ENCODE results near the gene TADA2A. TPM values are rescaled to one million over a fixed set of nuclear protein-coding genes. Genes with fewer than 3 reads are reported as not detected.

TADA2A gene
- total RNA-seq, 2 donors from 2014 or later: 16.6 to 22.5 TPM

GRCh38 chr17:37413875-37414519, 7.3 kb downstream of the TADA2A start:
- TF ChIP-seq, protein P1, sequence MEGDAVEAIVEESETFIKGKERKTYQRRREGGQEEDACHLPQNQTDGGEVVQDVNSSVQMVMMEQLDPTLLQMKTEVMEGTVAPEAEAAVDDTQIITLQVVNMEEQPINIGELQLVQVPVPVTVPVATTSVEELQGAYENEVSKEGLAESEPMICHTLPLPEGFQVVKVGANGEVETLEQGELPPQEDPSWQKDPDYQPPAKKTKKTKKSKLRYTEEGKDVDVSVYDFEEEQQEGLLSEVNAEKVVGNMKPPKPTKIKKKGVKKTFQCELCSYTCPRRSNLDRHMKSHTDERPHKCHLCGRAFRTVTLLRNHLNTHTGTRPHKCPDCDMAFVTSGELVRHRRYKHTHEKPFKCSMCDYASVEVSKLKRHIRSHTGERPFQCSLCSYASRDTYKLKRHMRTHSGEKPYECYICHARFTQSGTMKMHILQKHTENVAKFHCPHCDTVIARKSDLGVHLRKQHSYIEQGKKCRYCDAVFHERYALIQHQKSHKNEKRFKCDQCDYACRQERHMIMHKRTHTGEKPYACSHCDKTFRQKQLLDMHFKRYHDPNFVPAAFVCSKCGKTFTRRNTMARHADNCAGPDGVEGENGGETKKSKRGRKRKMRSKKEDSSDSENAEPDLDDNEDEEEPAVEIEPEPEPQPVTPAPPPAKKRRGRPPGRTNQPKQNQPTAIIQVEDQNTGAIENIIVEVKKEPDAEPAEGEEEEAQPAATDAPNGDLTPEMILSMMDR (IDR thresholded peaks at IDR 0.05): no peak
- H3K4me3 ChIP-seq: no peak overlapping the region
- H3K27ac ChIP-seq: no peak overlapping the region
- intact Hi-C loops (cut with DNase I): no loop called here
- H3K9ac ChIP-seq (ENCODE audit: low read depth in 2 of 2, low read length in 2 of 2): no peak overlapping the region
- no peaks in the 10 kb centered on the region for H3K27me3 ChIP-seq
- no peaks in the 10 kb centered on the region for H3K9me3 ChIP-seq
- DNase-seq: no peak
- no peaks in the 10 kb centered on the region for H3K36me3 ChIP-seq
- no peaks in the 10 kb centered on the region for H3K4me1 ChIP-seq

DNA sequence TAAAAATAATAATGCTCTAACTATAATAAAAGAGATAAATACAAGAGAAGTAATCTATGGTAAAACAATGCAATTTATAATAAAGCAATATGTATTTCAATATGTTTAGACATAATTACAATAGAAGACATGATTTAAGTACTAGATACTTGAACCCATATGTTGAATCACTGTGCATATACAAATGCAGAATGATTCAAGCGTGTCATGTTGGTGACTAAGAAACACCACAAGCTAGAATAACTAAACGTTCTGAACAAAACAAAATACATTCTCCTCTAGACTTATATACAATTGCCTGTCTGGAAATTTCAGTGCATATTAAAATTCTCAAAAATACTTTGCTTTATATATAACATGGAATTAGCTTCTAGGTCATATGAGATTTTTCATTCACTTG, 11.2 kb downstream of the TADA2A start:
- no peak overlapping the region for H3K27ac ChIP-seq
- intact Hi-C loops (cut with DNase I): no loop called here
- H3K9me3 ChIP-seq: no peaks in the 10 kb centered on the region
- no peaks in the 10 kb centered on the region for H3K36me3 ChIP-seq
- TF ChIP-seq, protein P1 (IDR thresholded peaks at IDR 0.05): no peak
- H3K9ac ChIP-seq (ENCODE audit: low read depth in 2 of 2, low read length in 2 of 2): no peak overlapping the region
- no peak for DNase-seq
- no peaks in the 10 kb centered on the region for H3K4me1 ChIP-seq
- H3K27me3 ChIP-seq: no peaks in the 10 kb centered on the region
- no peak overlapping the region for H3K4me3 ChIP-seq

GRCh38 chr17:37422971-37423625, 16.4 kb downstream of the TADA2A start:
- H3K27me3 ChIP-seq: no peaks in the 10 kb centered on the region
- no peaks in the 10 kb centered on the region for H3K9me3 ChIP-seq
- TF ChIP-seq, protein P1 (IDR thresholded peaks at IDR 0.05): no peak
- peaks cover 5% of the 10 kb centered on the region for H3K36me3 ChIP-seq
- DNase-seq: no peak
- intact Hi-C loops (cut with DNase I): no loop called here
- H3K4me1 ChIP-seq: no peaks in the 10 kb centered on the region
- H3K27ac ChIP-seq: no peak overlapping the region
- H3K9ac ChIP-seq (ENCODE audit: low read depth in 2 of 2, low read length in 2 of 2): no peak overlapping the region
- H3K4me3 ChIP-seq: no peak overlapping the region

DNA sequence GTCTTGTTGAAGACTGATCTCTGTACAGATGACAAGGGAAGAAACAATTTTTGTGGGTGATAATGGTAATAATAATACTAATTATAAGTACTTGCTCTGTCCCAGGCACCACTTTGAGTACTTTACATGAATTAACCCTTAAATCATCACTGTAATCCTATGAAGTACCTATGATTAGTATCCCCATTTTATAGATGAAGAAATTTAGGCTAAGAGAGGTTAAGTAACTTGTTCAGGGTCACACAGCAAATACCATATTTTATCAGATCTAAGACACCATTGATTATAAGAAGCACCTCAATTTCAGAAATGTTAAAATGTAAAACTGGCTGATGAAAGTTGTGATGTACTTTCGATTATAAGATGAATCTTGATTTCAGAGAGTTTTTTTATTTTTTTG, 18.6 kb downstream of the TADA2A start:
- H3K4me1 ChIP-seq: no peaks in the 10 kb centered on the region
- TF ChIP-seq, protein P1 (IDR thresholded peaks at IDR 0.05): no peak
- no peaks in the 10 kb centered on the region for H3K9me3 ChIP-seq
- no peaks in the 10 kb centered on the region for H3K27me3 ChIP-seq
- H3K36me3 ChIP-seq: peaks cover 5% of the 10 kb centered on the region
- intact Hi-C loops (cut with DNase I): no loop called here
- no peak overlapping the region for H3K9ac ChIP-seq (ENCODE audit: low read depth in 2 of 2, low read length in 2 of 2)
- H3K27ac ChIP-seq: no peak overlapping the region
- H3K4me3 ChIP-seq: no peak overlapping the region
- no peak for DNase-seq

DNA sequence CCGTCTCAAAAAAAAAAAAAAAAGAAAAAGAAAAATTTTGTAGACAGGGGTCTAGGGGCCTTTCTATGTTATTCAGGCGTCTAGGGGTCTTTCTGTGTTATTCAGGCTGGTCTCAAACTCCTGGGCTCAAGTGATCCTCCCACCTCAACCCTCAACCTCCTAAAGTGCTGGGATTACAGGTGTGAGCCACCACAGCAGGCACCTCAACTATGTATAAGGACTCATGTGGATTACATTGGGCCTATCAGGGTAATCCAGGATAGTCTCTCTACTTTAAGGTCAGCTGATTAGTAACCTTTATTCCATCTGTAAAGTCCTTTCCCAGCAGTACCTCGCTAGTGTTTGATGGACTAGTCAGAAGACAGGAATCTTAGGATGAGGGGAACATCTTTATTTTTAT, 22.4 kb downstream of the TADA2A start:
- intact Hi-C loops (cut with DNase I): no loop called here
- Histone ChIP-seq H3K9me3 (no peaks in the 10 kb centered on the region), H3K4me3 (no peak overlapping the region), H3K27ac (no peak overlapping the region), H3K27me3 (no peaks in the 10 kb centered on the region), H3K4me1 (no peaks in the 10 kb centered on the region), H3K36me3 (peaks cover 9% of the 10 kb centered on the region), H3K9ac (ENCODE audit: low read depth in 2 of 2, low read length in 2 of 2) (no peak overlapping the region)
- TF ChIP-seq, protein P1 (IDR thresholded peaks at IDR 0.05): no peak
- no peak for DNase-seq

All from colonic mucosa (tissue), 4 donors.